ENCODE results near the gene RHBDD1.

Gene RHBDD1

DNA sequence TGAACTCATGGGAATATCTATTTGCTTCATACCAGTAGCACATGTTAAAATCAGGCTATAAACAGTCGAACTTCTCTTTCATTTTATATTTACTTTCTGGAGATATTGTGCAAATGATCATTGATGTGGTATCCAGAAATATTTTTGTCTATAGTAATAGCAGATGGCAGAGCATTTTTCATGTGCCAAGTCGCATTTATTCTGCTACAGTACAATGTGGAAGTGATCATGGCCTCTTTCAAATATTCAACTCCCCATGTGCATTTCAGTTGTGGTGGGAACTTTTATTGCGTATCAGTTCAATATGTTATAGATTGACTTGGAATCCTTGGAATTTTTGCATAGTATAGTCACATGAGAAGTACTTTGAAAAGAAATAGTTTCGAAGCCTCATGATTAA is 57.4 kb downstream of the RHBDD1 start:
- no peak for DNase-seq

DNA sequence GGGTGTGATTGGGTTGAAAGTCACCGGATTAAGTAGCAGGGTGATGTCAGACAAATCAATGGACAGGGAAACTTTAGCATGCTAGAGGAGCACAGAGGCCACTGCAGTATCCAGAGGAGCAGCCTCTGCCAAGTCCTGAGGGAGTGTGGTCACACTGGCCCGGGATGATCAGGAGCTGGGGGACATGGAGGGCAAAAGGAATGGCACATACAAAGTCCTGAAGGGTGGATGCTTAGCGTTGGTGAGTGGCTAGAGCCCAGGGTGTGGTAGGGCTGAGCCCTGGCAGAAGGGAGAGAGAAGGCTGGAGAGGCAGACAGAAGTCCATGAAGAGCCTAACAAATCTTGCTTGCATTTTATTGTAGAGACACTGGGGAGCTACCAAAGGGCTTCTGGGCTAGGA is 58.9 kb downstream of the RHBDD1 start:
- TF ChIP-seq POLR2A (IDR thresholded peaks at IDR 0.05; ENCODE audit: low read length) (no peak), GATA1 (IDR thresholded peaks at IDR 0.05; ENCODE audit: low read depth, low read length) (no peak)
- DNase-seq: no peak

More for the DNA sequence above, 57.4 kb downstream of the RHBDD1 start:
- TF ChIP-seq GATA1 (IDR thresholded peaks at IDR 0.05; ENCODE audit: low read depth, low read length) (no peak), POLR2A (IDR thresholded peaks at IDR 0.05; ENCODE audit: low read length) (no peak)

DNA sequence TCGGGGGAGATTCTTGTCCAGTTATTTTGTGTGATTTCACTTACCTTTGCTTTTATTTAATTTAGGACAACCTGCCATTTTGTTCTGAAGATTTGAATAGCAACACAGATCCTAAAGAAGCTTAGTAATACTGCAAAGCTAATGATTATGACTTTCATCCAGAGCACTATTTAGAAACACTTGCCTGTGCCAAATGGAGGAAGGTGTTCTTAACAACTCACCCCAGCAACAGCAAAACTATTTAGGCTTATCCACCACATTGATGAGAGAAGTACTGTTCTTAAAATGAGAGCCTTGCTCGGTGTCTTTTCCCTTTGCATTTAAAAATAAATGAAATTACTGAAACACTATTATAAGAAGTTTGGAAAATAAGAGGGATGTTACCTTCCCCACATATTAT is 59.7 kb downstream of the RHBDD1 start:
- TF ChIP-seq GATA1 (IDR thresholded peaks at IDR 0.05; ENCODE audit: low read depth, low read length): no peak
- TF ChIP-seq POLR2A (IDR thresholded peaks at IDR 0.05; ENCODE audit: low read length): no peak
- DNase-seq: no peak

DNA sequence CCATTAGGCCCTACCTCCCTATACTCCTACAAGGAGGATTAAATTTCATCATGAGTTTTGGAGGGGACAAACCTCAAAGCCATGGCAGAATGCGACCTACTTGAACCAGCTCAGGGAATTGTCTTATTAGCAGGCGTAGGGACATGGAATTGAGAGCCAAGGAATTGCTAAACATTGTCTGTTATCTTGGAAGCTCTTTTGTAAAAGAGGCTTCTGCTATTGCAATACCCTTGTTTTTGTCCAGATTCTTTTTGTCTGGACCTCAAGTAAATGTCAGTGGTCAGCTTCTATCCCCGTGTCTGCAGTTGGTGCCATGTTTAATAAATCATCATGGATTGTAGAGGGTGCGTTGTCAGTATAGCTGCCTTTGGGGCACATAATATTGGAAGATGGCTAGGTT is 62.3 kb downstream of the RHBDD1 start:
- no peak for TF ChIP-seq GATA1 (IDR thresholded peaks at IDR 0.05; ENCODE audit: low read depth, low read length)
- no peak for TF ChIP-seq POLR2A (IDR thresholded peaks at IDR 0.05; ENCODE audit: low read length)
- no peak for DNase-seq

DNA sequence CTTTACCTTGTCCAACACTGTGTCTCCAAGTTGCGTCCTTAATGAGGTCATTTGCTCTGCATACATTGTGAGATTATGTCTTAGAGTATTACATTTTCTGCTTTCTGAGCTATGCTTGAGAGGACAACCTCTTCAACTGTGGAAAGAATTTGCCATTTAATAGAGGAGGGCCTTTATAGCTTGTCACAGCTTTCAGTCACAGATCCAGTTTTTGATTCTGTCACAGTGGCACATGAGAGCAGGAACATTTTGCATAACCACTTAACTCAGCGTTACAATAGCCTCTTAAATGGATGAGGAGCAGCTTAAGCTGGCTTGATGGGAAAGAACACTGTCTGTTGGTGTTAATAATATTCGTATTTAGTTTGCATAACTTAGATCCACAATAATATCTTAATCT is 63.0 kb downstream of the RHBDD1 start:
- TF ChIP-seq GATA1 (IDR thresholded peaks at IDR 0.05; ENCODE audit: low read depth, low read length) (no peak), POLR2A (IDR thresholded peaks at IDR 0.05; ENCODE audit: low read length) (no peak)
- DNase-seq: no peak

DNA sequence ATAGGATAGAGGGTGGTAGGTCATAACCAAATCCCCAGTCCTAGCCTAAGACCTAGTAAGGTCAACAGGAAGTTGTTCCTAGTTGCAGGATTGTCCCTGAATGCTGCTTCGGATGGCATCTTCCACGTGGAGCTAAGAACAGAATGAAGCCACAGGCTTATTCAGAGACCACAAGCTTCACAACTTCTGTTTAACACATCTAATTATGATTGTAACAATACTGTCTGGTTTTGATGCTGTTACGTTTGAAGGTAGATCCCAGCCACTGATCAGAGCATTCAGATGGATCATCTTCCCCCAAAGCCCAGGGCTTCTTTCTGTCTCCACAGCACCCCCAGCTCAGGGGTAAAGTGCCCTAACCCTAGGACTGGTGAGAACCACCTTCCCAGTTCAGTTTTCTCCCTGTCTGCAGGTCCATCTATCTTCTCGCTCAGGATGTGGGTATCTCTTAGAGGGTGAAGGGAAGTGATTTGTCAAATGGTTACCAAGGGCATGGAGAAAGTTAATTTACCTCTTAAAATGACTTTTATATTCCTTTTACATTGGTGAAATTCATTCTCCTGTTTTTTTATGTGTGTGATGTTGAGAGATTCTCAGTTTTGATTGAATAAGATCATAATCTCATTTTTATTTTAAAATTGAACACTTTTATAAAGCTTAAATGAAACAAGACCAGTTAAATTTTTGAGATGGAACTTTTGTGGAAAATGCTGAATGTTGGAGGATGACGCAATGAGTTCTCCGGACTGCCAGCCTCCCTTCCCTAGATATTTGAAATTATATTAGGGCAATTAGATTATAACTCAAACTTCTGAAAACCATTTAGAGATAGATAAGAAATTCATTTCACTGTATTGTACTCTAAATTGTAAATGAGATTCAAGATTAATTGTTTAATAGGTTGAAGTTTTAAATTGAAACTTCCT is 66.5 kb downstream of the RHBDD1 start:
- TF ChIP-seq POLR2A (IDR thresholded peaks at IDR 0.05; ENCODE audit: low read length): no peak
- no peak for TF ChIP-seq GATA1 (IDR thresholded peaks at IDR 0.05; ENCODE audit: low read depth, low read length)
- no peak for DNase-seq

DNA sequence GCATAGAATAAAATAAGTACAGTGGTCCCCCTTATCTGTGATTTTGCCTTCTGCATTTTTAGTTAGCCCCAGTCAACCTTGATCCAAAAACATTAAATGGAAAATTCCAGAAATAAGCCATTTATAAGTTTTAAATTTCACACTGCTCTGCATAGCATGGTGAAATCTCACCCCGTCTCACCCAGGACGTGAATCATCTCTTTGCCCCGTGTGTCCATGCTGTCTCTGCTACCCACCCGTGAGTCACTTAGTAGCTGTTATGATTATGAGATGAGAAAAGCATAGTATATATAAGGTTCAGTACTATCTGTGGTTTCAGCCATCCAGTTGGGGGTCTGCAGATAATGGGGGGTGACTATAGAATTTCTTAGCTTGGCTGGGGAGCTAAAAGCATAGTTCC is 67.3 kb downstream of the RHBDD1 start:
- TF ChIP-seq GATA1 (IDR thresholded peaks at IDR 0.05; ENCODE audit: low read depth, low read length) (no peak), POLR2A (IDR thresholded peaks at IDR 0.05; ENCODE audit: low read length) (no peak)
- DNase-seq: no peak

DNA sequence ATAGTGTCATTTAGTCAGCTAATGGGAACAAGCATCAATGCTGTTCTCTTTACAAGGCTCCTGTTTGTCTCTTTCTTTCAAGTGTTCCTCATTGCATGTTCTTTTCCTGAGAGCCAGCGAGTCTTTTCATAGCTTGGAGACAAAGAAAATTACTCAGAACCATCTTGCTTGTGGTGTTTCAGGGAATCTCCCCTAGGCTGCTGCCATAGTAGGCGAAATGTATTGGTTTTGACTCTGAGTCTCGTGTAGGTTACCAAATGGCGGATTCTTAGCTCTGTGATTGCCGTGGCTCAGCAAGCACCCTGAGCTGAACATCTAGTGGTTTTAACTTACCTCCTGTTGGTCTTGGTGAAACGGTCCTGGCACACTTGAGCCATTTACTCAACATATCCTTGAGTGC is 68.7 kb downstream of the RHBDD1 start:
- TF ChIP-seq GATA1 (IDR thresholded peaks at IDR 0.05; ENCODE audit: low read depth, low read length) (no peak), POLR2A (IDR thresholded peaks at IDR 0.05; ENCODE audit: low read length) (no peak)
- no peak for DNase-seq

DNA sequence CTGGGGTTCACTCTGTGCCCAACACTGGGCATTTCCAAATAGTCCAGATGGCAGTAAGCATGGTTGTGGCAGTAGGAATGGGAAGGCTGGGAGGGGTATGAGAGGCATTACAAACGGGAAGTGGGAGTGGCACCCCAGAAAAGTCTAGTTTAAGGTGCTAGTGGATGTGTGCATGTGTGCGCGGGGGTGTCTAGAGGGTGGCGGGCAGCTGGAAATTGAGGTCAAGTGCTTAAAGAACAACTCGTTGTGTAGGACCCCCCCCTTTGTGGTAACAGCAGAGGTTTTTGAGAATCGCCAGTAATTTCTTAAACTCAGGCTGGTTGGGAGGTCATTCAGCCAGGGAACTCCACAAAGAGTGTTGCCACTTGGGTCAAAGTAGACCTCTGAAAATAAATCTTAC is 69.9 kb downstream of the RHBDD1 start:
- no peak for TF ChIP-seq GATA1 (IDR thresholded peaks at IDR 0.05; ENCODE audit: low read depth, low read length)
- no peak for TF ChIP-seq POLR2A (IDR thresholded peaks at IDR 0.05; ENCODE audit: low read length)
- DNase-seq: no peak

DNA sequence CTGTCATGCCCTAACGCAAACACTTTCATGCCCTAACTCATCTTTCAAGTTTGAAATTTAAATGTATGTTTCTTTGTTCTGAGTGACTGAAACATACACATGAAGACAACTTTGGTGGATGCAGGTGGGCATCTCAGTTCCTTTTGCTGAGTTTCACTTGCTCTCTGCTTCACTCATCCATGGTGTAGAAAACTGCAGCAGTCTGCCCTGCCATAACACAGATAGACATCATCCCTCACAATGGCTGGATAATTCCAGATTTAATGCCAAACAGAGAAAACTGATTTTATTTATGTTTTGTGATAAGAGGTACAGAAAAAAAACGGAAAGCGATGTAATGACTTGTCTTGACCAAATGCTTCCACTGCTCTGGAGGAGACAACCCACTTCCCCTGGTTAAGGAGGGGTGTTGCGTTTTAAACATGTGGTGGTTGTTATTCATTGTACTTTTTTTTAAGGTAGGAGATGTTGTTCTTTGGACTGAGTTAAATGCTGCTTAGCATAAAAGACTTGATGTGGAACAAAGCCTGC is 70.4 kb downstream of the RHBDD1 start:
- DNase-seq: no peak

DNA sequence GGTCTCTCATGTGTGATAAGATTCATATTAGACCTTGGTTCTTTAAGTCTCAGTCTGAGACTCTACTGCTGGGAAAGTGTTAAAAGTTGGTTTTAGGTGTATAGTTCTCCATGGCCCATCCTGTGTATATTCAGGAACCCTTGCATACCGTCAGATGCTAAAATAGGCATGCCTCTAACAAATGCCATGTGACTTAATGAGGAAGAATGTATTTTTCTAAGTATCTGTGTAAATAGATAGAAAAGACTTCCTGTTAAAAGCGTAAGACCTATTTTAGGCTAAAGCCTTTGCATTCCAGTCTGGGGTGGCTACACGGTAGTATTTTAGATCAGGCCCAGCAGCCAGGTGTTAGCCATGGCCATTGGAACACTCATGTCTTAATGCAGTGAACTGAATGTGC is 73.3 kb downstream of the RHBDD1 start:
- no peak for DNase-seq
- no peak for TF ChIP-seq POLR2A (IDR thresholded peaks at IDR 0.05; ENCODE audit: low read length)

More for the DNA sequence above, 70.4 kb downstream of the RHBDD1 start:
- no peak for TF ChIP-seq GATA1 (IDR thresholded peaks at IDR 0.05; ENCODE audit: low read depth, low read length)
- no peak for TF ChIP-seq POLR2A (IDR thresholded peaks at IDR 0.05; ENCODE audit: low read length)

DNA sequence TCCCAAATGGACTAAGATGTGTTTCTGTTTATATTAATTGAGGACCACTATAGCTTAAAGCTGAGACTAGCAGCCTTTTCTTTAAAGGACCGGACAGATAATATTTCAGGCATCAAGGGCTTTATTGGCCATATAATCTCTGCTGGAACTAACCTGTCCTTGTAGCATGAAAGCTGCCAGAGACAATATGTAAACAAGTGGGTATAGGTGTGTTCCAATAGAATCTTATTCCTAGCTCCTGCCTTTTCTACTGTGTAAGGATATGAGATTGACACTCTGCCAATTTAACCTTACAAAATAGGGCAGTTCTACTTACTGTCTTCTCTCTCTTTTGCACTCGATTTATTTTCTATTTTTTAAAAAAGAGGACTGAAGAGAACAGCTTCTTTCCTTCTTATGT is 74.0 kb downstream of the RHBDD1 start:
- DNase-seq: no peak
- TF ChIP-seq POLR2A (IDR thresholded peaks at IDR 0.05; ENCODE audit: low read length) (no peak), GATA1 (IDR thresholded peaks at IDR 0.05; ENCODE audit: low read depth, low read length) (no peak)

DNA sequence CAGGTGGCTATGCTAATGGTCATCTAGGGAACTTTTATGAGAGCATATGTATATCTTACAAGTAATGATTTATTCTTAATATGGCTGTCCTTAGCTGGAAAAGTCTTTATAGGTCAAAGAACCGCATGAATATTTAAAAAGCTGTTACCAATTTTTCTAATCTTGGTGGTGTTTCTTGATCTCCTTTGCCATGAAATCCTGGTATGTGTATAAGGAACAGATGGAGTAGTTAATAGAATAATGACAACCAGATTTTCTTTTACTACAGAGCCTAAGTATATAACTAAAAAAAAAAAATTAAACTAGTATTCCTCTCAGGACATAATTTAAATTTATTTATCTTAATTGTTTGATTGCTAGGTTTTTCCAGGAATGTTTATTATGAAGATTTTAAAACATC is 74.5 kb downstream of the RHBDD1 start:
- TF ChIP-seq POLR2A (IDR thresholded peaks at IDR 0.05; ENCODE audit: low read length) (no peak), GATA1 (IDR thresholded peaks at IDR 0.05; ENCODE audit: low read depth, low read length) (no peak)
- no peak for DNase-seq

DNA sequence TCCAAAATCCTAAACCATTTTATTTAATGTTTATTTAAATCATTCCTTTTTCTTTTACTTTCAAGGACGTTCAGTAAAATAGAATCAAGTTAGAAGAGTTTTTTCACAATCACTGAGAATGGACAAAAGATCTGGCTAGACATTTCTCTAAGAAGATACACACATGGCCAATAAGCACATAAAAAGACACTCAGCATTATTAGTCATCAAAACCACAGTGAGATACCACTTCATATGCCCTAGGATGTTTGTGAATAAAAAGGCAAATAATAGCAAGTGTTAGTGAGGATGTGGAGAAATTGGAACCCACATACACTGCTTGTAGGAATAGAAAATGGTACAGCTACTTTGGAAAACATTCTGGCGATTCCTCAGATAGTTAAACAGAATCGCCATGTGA is 76.1 kb downstream of the RHBDD1 start:
- DNase-seq: no peak
- TF ChIP-seq GATA1 (IDR thresholded peaks at IDR 0.05; ENCODE audit: low read depth, low read length) (no peak), POLR2A (IDR thresholded peaks at IDR 0.05; ENCODE audit: low read length) (no peak)

DNA sequence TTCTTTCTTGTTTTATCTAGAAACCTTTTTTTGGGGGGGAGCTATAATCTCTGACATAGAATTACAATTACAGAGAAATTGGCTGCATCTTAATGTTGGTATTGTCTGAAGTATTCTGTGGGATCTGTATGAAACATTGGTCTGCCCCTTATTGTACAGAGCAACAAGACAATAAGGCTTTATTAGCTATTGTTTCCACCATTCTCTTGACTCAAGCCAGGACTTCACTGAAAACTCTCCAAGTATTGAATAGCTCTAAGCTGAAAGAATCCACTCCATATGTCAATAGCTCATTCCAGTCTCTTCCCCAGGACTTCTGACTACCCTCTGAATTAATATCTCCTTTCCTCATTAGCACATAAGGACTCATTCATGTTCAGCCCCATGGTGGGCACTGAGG is 77.8 kb downstream of the RHBDD1 start:
- TF ChIP-seq GATA1 (IDR thresholded peaks at IDR 0.05; ENCODE audit: low read depth, low read length) (no peak), POLR2A (IDR thresholded peaks at IDR 0.05; ENCODE audit: low read length) (no peak)
- DNase-seq: no peak

Data from erythroblast (primary cell).